ENCODE results near the gene TMTC1.

- TF ChIP-seq, protein P1, sequence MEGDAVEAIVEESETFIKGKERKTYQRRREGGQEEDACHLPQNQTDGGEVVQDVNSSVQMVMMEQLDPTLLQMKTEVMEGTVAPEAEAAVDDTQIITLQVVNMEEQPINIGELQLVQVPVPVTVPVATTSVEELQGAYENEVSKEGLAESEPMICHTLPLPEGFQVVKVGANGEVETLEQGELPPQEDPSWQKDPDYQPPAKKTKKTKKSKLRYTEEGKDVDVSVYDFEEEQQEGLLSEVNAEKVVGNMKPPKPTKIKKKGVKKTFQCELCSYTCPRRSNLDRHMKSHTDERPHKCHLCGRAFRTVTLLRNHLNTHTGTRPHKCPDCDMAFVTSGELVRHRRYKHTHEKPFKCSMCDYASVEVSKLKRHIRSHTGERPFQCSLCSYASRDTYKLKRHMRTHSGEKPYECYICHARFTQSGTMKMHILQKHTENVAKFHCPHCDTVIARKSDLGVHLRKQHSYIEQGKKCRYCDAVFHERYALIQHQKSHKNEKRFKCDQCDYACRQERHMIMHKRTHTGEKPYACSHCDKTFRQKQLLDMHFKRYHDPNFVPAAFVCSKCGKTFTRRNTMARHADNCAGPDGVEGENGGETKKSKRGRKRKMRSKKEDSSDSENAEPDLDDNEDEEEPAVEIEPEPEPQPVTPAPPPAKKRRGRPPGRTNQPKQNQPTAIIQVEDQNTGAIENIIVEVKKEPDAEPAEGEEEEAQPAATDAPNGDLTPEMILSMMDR (IDR thresholded peaks at IDR 0.05; ENCODE audit: low read depth, low read length), result no peak
- no peak for TF ChIP-seq EZH2phosphoT487 (IDR thresholded peaks at IDR 0.05; ENCODE audit: low read depth)
These were observed 220.1 kb downstream of the TMTC1 start for GRCh38 chr12:29563636-29564035.

All from OCI-LY3 (cell line).